GM12878 (cell line): ENCODE measurements around the gene DISP3.

Experiments used
- CTCF ChIP-seq, 3 experiments: IDR thresholded peaks in 2 of 3; conservative IDR thresholded peaks in 1 of 3; 2 replicates each; pipeline ENCODE4 v1.5.1; 2011; ENCODE audit warnings: low read depth in 3 of 3, low read length in 3 of 3, mild to moderate bottlenecking in 3 of 3, control low read depth in 2 of 3, moderate library complexity in 2 of 3, inconsistent platforms in 1 of 3, mixed read lengths in 1 of 3; ENCODE audit not compliant: control insufficient read depth in 2 of 3, insufficient read depth in 1 of 3; ENCODE audit errors: extremely low read depth in 1 of 3
- E4F1 ChIP-seq: fragments of 450-650 bp; IDR thresholded peaks from 2 replicates; pipeline ENCODE4 v1.6.1; 2018; ENCODE audit warnings: borderline replicate concordance, mild to moderate bottlenecking; ENCODE audit not compliant: partially characterized antibody
- EZH2 ChIP-seq: IDR thresholded peaks from 2 replicates; pipeline ENCODE4 v1.6.1; 2012; ENCODE audit warnings: low read depth, mild to moderate bottlenecking, control low read depth, inconsistent platforms, low read length, borderline replicate concordance; ENCODE audit not compliant: control insufficient read depth
- JUND ChIP-seq: IDR thresholded peaks from 2 replicates; pipeline ENCODE4 v1.6.1; 2012; ENCODE audit warnings: low read depth, mild to moderate bottlenecking, low read length, improper control_type of control experiment, moderate library complexity
- MEF2A ChIP-seq: IDR thresholded peaks from 2 replicates; pipeline ENCODE4 v1.6.1; 2011; ENCODE audit warnings: low read depth, mild to moderate bottlenecking, low read length, moderate library complexity; ENCODE audit not compliant: insufficient read depth
- MYC ChIP-seq: IDR thresholded peaks from 2 replicates; pipeline ENCODE4 v1.6.1; 2011; ENCODE audit warnings: mild to moderate bottlenecking, low read length, moderate library complexity, inconsistent platforms; ENCODE audit not compliant: insufficient read depth, insufficient replicate concordance, insufficient read length, severe bottlenecking
- RAD21 ChIP-seq: IDR thresholded peaks from 2 replicates; pipeline ENCODE4 v1.6.1; 2011; ENCODE audit warnings: mild to moderate bottlenecking, low read depth, low read length, moderate library complexity; ENCODE audit not compliant: insufficient read depth
- SUZ12 ChIP-seq: fragments of 200-600 bp; sonication (generic); IDR thresholded peaks from one replicate; pipeline ENCODE4 v1.6.1; 2018; ENCODE audit warnings: antibody characterized with exemption, mild to moderate bottlenecking; ENCODE audit not compliant: unreplicated experiment
- YY1 ChIP-seq: IDR thresholded peaks from 2 replicates; pipeline ENCODE4 v1.6.1; 2011; ENCODE audit warnings: low read depth, mild to moderate bottlenecking, low read length
- TF ChIP-seq, protein P1 (sequence below): fragments of 450-650 bp; formaldehyde crosslinking; IDR thresholded peaks from 2 replicates; pipeline ENCODE4 v1.4.0; 2022; ENCODE audit warnings: mild to moderate bottlenecking, moderate library complexity

- TF ChIP-seq RAD21: no peak
- no peak for TF ChIP-seq MYC
- no peak for TF ChIP-seq SUZ12
- no peak for TF ChIP-seq JUND
- TF ChIP-seq EZH2: no peak
- TF ChIP-seq CTCF (IDR thresholded peaks at IDR 0.05 in 2 of 3, conservative IDR thresholded peaks at IDR 0.05 in 1 of 3; ENCODE audit: control insufficient read depth in 2 of 3, extremely low read depth in 1 of 3, insufficient read depth in 1 of 3, low read depth in 3 of 3, low read length in 3 of 3): no peak
- TF ChIP-seq, protein P1, sequence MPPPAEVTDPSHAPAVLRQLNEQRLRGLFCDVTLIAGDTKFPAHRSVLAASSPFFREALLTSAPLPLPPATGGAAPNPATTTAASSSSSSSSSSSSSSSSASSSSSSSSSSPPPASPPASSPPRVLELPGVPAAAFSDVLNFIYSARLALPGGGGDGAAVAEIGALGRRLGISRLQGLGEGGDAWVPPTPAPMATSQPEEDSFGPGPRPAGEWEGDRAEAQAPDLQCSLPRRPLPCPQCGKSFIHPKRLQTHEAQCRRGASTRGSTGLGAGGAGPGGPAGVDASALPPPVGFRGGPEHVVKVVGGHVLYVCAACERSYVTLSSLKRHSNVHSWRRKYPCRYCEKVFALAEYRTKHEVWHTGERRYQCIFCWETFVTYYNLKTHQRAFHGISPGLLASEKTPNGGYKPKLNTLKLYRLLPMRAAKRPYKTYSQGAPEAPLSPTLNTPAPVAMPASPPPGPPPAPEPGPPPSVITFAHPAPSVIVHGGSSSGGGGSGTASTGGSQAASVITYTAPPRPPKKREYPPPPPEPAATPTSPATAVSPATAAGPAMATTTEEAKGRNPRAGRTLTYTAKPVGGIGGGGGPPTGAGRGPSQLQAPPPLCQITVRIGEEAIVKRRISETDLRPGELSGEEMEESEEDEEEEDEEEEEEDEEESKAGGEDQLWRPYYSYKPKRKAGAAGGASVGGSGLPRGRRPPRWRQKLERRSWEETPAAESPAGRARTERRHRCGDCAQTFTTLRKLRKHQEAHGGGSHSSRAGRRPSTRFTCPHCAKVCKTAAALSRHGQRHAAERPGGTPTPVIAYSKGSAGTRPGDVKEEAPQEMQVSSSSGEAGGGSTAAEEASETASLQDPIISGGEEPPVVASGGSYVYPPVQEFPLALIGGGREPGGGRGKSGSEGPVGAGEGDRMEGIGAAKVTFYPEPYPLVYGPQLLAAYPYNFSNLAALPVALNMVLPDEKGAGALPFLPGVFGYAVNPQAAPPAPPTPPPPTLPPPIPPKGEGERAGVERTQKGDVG: no peak
- TF ChIP-seq MEF2A: no peak
- TF ChIP-seq YY1: no peak
- TF ChIP-seq E4F1: no peak
Measured at GRCh38 chr1:11455967-11456570, 22.9 kb upstream of the DISP3 start.
